Colonic mucosa (tissue), 4 donors: Measurements from ENCODE around the gene FAM131B. TPM values are rescaled to one million over a fixed set of nuclear protein-coding genes. Genes with fewer than 3 reads are reported as not detected.

ENCODE experiments used
- DNase-seq: peaks from one replicate; pipeline ENCODE4 v3.0.0-alpha.2; 2020
- H3K27ac ChIP-seq: fragments of 200-600 bp; one replicate; pipeline ENCODE4 v1.8.0; 2021
- H3K27me3 ChIP-seq: fragments of 200-600 bp; one replicate; pipeline ENCODE4 v1.8.0; 2021
- H3K36me3 ChIP-seq: fragments of 200-600 bp; one replicate; pipeline ENCODE4 v1.8.0; 2021
- H3K4me1 ChIP-seq: fragments of 200-600 bp; one replicate; pipeline ENCODE4 v1.8.0; 2021; ENCODE audit warnings: mild to moderate bottlenecking
- H3K4me3 ChIP-seq: fragments of 200-600 bp; one replicate; pipeline ENCODE4 v1.8.0; 2021
- H3K9ac ChIP-seq, 2 donors: one replicate each; pipeline ENCODE4 v1.7.0; 2013; ENCODE audit warnings: control low read depth in 2 of 2, low read depth in 2 of 2, low read length in 2 of 2
- H3K9me3 ChIP-seq: fragments of 200-600 bp; one replicate; pipeline ENCODE4 v1.8.0; 2021
- CTCF ChIP-seq: fragments of 200-600 bp; IDR thresholded peaks from one replicate; pipeline ENCODE4 v1.8.0; 2022; ENCODE audit warnings: antibody characterized with exemption, mild to moderate bottlenecking
- intact Hi-C: fragments of 100-400 bp; cut with DNase I; formaldehyde crosslinking; loops from one replicate; pipeline ENCODE4 v1.14.1; 2022
- total RNA-seq, 2 donors: library from RNA; stranded (reverse); fragmentation: NEBNext Ultra II Directional in 1 of 2; extraction: Animal tissue kit (Norgen Biotek cat#: 25700) in 1 of 2; gene quantifications; one replicate each; pipeline ENCODE4 v1.2.1, GENCODE V29; 2021
- donor health status: healthy.
- donor health status: DM: no; HTN: no; CAD: no.
- donor health status: DM: no; HTN: no; CAD: no.

The FAM131B gene
- total RNA-seq, 2 donors from 2014 or later: 0.40 to 1.8 TPM

GRCh38 chr7:143390104-143390772, 27.7 kb upstream of the FAM131B start:
- DNase-seq: no peak
- Histone ChIP-seq H3K27me3 (no peaks in the 10 kb centered on the region), H3K27ac (no peak overlapping the region), H3K36me3 (no peaks in the 10 kb centered on the region), H3K4me1 (peaks cover 6% of the 10 kb centered on the region), H3K9me3 (no peaks in the 10 kb centered on the region), H3K9ac (no peak overlapping the region), H3K4me3 (no peak overlapping the region)
- TF ChIP-seq CTCF: no peak
- intact Hi-C loops: no loop called here

- no peak for DNase-seq
- TF ChIP-seq CTCF: no peak
- H3K4me3 ChIP-seq: no peak overlapping the region
- H3K4me1 ChIP-seq: peaks cover 6% of the 10 kb centered on the region
- no peaks in the 10 kb centered on the region for H3K9me3 ChIP-seq
- H3K27ac ChIP-seq: no peak overlapping the region
- H3K27me3 ChIP-seq: no peaks in the 10 kb centered on the region
- no peak overlapping the region for H3K9ac ChIP-seq
- no peaks in the 10 kb centered on the region for H3K36me3 ChIP-seq
- intact Hi-C loops: loop anchor here (10.0 kb wide), 1 partner anchor 125 kb away; the partner anchor contains the start of gene GSTK1
Measured at GRCh38 chr7:143389316-143390103, 27.0 kb upstream of the FAM131B start.

GRCh38 chr7:143388491-143389101, 26.1 kb upstream of the FAM131B start:
- DNase-seq: no peak
- intact Hi-C loops: loop anchor here (10.0 kb wide), 1 partner anchor 124 kb away; the partner anchor contains the start of gene GSTK1
- Histone ChIP-seq H3K9me3 (no peaks in the 10 kb centered on the region), H3K36me3 (no peaks in the 10 kb centered on the region), H3K4me1 (peaks cover 6% of the 10 kb centered on the region), H3K9ac (no peak overlapping the region), H3K27ac (no peak overlapping the region), H3K4me3 (no peak overlapping the region), H3K27me3 (no peaks in the 10 kb centered on the region)
- no peak for TF ChIP-seq CTCF

- Histone ChIP-seq H3K27ac (no peak overlapping the region), H3K9me3 (no peaks in the 10 kb centered on the region), H3K4me1 (peaks cover 6% of the 10 kb centered on the region), H3K27me3 (no peaks in the 10 kb centered on the region), H3K9ac (no peak overlapping the region), H3K4me3 (no peak overlapping the region), H3K36me3 (no peaks in the 10 kb centered on the region)
- TF ChIP-seq CTCF: no peak
- no peak for DNase-seq
- intact Hi-C loops: loop anchor here (10.0 kb wide), 1 partner anchor 123 kb away; the partner anchor contains the start of gene GSTK1
Measured at GRCh38 chr7:143388051-143388450, 25.5 kb upstream of the FAM131B start.

GRCh38 chr7:143387156-143387975, 24.9 kb upstream of the FAM131B start:
- Histone ChIP-seq H3K36me3 (no peaks in the 10 kb centered on the region), H3K27ac (no peak overlapping the region), H3K4me1 (peaks cover 12% of the 10 kb centered on the region), H3K9ac (no peak overlapping the region), H3K9me3 (no peaks in the 10 kb centered on the region), H3K4me3 (no peak overlapping the region), H3K27me3 (no peaks in the 10 kb centered on the region)
- intact Hi-C loops: loop anchor here (10.0 kb wide), 1 partner anchor 123 kb away; the partner anchor contains the start of gene GSTK1
- DNase-seq: no peak
- no peak for TF ChIP-seq CTCF
